B cell (primary cell): ENCODE data around the gene GHRL.

ENCODE experiments used
- CTCF ChIP-seq: fragments of 200-600 bp; IDR thresholded peaks from one replicate; pipeline ENCODE4 v1.8.0; 2022; ENCODE audit warnings: antibody characterized with exemption, mild to moderate bottlenecking
- EZH2 ChIP-seq: IDR thresholded peaks from 2 replicates; pipeline ENCODE4 v1.6.1; 2012; ENCODE audit warnings: borderline replicate concordance, low read depth, mild to moderate bottlenecking, moderate library complexity, low read length; ENCODE audit not compliant: insufficient read depth, poor library complexity, severe bottlenecking

GRCh38 chr3:10269443-10269842 lies 23.3 kb downstream of the GHRL start:
- TF ChIP-seq CTCF: no peak
- no peak for TF ChIP-seq EZH2
